Type B pancreatic cell (in vitro differentiated cells): ENCODE results near the gene ROR1. TPM values are rescaled to one million over a fixed set of nuclear protein-coding genes. Genes with fewer than 3 reads are reported as not detected.

Experiments used
- DNase-seq: peaks from one replicate; pipeline ENCODE4 v3.0.0; 2021; ENCODE audit warnings: mixed read lengths; ENCODE audit not compliant: unreplicated experiment; ENCODE audit errors: extremely low spot score
- H3K27ac Mint-ChIP-seq: 2 replicates; pipeline ENCODE4 v1.8.0; 2021; ENCODE audit warnings: mild to moderate bottlenecking, mixed read lengths
- H3K27me3 Mint-ChIP-seq: 2 replicates; pipeline ENCODE4 v1.8.0; 2021; ENCODE audit warnings: mixed read lengths
- H3K36me3 Mint-ChIP-seq: 2 replicates; pipeline ENCODE4 v1.8.0; 2021; ENCODE audit warnings: mixed read lengths
- H3K4me1 Mint-ChIP-seq: one replicate; pipeline ENCODE4 v1.8.0; 2021; ENCODE audit warnings: mixed read lengths; ENCODE audit not compliant: unreplicated experiment
- H3K4me3 Mint-ChIP-seq: 2 replicates; pipeline ENCODE4 v1.8.0; 2021; ENCODE audit warnings: mild to moderate bottlenecking, mixed read lengths
- H3K9me3 Mint-ChIP-seq: 2 replicates; pipeline ENCODE4 v1.8.0; 2021; ENCODE audit warnings: mixed read lengths
- total RNA-seq: library from RNA; stranded (reverse); gene quantifications from 2 replicates; pipeline ENCODE4 v1.2.1, GENCODE V29; 2021; ENCODE audit warnings: low replicate concordance
- TF ChIP-seq, protein P1 (sequence below): fragments of 200-600 bp; sonication (generic); conservative IDR thresholded peaks from 2 replicates; pipeline ENCODE4 v1.5.0; 2021; ENCODE audit warnings: antibody characterized with exemption, mild to moderate bottlenecking

ROR1 gene
- total RNA-seq, 1 donor from 2014 or later: 32.0 TPM

GRCh38 chr1:63991685-63992084 lies 217.9 kb downstream of the ROR1 start:
- no peak for DNase-seq
- TF ChIP-seq, protein P1, sequence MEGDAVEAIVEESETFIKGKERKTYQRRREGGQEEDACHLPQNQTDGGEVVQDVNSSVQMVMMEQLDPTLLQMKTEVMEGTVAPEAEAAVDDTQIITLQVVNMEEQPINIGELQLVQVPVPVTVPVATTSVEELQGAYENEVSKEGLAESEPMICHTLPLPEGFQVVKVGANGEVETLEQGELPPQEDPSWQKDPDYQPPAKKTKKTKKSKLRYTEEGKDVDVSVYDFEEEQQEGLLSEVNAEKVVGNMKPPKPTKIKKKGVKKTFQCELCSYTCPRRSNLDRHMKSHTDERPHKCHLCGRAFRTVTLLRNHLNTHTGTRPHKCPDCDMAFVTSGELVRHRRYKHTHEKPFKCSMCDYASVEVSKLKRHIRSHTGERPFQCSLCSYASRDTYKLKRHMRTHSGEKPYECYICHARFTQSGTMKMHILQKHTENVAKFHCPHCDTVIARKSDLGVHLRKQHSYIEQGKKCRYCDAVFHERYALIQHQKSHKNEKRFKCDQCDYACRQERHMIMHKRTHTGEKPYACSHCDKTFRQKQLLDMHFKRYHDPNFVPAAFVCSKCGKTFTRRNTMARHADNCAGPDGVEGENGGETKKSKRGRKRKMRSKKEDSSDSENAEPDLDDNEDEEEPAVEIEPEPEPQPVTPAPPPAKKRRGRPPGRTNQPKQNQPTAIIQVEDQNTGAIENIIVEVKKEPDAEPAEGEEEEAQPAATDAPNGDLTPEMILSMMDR: no peak
- Mint-ChIP-seq H3K4me3 (no peak overlapping the region), H3K4me1 (peaks cover 21% of the 10 kb centered on the region), H3K27me3 (no peaks in the 10 kb centered on the region), H3K27ac (no peak overlapping the region), H3K9me3 (peaks cover 6% of the 10 kb centered on the region), H3K36me3 (peaks cover 5% of the 10 kb centered on the region)

GRCh38 chr1:64000021-64000420 lies 226.2 kb downstream of the ROR1 start:
- Mint-ChIP-seq H3K36me3 (peaks cover 7% of the 10 kb centered on the region), H3K4me1 (peaks cover 17% of the 10 kb centered on the region), H3K9me3 (peaks cover 11% of the 10 kb centered on the region), H3K4me3 (no peak overlapping the region), H3K27me3 (no peaks in the 10 kb centered on the region), H3K27ac (no peak overlapping the region)
- TF ChIP-seq, protein P1: no peak
- DNase-seq: no peak

DNA sequence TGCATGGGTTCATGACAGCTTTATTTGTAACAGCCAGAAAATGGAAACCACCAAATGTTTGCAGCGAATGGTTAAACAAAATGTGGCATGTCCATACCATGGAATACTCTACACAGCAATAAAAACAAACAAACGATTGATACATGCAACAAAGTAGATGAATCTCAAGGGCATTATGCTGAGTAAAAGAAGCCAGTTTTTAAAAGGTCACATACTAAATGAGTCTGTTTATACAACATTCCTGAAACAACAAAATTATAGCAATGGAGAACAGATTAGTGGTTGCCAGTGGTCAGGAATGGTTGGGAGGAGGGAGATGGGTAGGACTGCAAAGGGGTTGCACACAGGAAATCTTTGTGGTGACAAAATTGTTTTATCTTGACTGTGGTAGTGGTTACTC lies 227.2 kb downstream of the ROR1 start:
- TF ChIP-seq, protein P1: no peak
- Mint-ChIP-seq H3K9me3 (peaks cover 11% of the 10 kb centered on the region), H3K4me1 (peaks cover 17% of the 10 kb centered on the region), H3K27me3 (no peaks in the 10 kb centered on the region), H3K36me3 (peaks cover 7% of the 10 kb centered on the region), H3K4me3 (no peak overlapping the region), H3K27ac (no peak overlapping the region)
- DNase-seq: no peak

GRCh38 chr1:64004451-64005025 lies 230.7 kb downstream of the ROR1 start:
- Mint-ChIP-seq H3K9me3 (no peaks in the 10 kb centered on the region), H3K4me1 (peaks cover 19% of the 10 kb centered on the region), H3K27me3 (no peaks in the 10 kb centered on the region), H3K4me3 (no peak overlapping the region), H3K36me3 (peaks cover 7% of the 10 kb centered on the region), H3K27ac (no peak overlapping the region)
- DNase-seq: no peak
- TF ChIP-seq, protein P1: no peak

- DNase-seq: no peak
- H3K9me3 Mint-ChIP-seq: no peaks in the 10 kb centered on the region
These were observed 232.0 kb downstream of the ROR1 start for GRCh38 chr1:64005801-64006200.

More at GRCh38 chr1:64005801-64006200, 232.0 kb downstream of the ROR1 start:
- Mint-ChIP-seq H3K27ac (no peak overlapping the region), H3K4me3 (no peak overlapping the region), H3K27me3 (no peaks in the 10 kb centered on the region), H3K36me3 (peaks cover 11% of the 10 kb centered on the region), H3K4me1 (peaks cover 18% of the 10 kb centered on the region)
- TF ChIP-seq, protein P1: no peak
